ENCODE measurements around the gene WEE2. TPM values are rescaled to one million over a fixed set of nuclear protein-coding genes. Genes with fewer than 3 reads are reported as not detected.
A peak's percentile ranks its signal among the peaks of the same experiment; 100 is the strongest.

Gene WEE2
- total RNA-seq, 1 donor from 2014 or later = not detected

GRCh38 chr7:141665208-141666035, 42.7 kb upstream of the WEE2 start:
- Mint-ChIP-seq H3K4me3 (peak overlapping the region; percentile 45), H3K27ac (ENCODE audit: unreplicated experiment) (peak overlapping the region; percentile 48), H3K36me3 (ENCODE audit: low read depth) (peaks cover 20% of the 10 kb centered on the region)

GRCh38 chr7:141666071-141666470, 42.1 kb upstream of the WEE2 start:
- no peak for DNase-seq (ENCODE audit: low read depth, low spot score)
- no peaks in the 10 kb centered on the region for H3K4me1 Mint-ChIP-seq
- H3K27me3 Mint-ChIP-seq (ENCODE audit: low read depth) = no peaks in the 10 kb centered on the region
- no peak for TF ChIP-seq CTCF (conservative IDR thresholded peaks at IDR 0.05)
- H3K4me3 Mint-ChIP-seq = peak overlapping the region; percentile 45
- H3K36me3 Mint-ChIP-seq (ENCODE audit: low read depth) = peaks cover 20% of the 10 kb centered on the region
- H3K27ac Mint-ChIP-seq (ENCODE audit: unreplicated experiment) = peak overlapping the region; percentile 48
- no peaks in the 10 kb centered on the region for H3K9me3 Mint-ChIP-seq

More at GRCh38 chr7:141665208-141666035, 42.7 kb upstream of the WEE2 start:
- no peaks in the 10 kb centered on the region for H3K4me1 Mint-ChIP-seq
- no peak for DNase-seq (ENCODE audit: low read depth, low spot score)
- no peaks in the 10 kb centered on the region for H3K9me3 Mint-ChIP-seq
- no peaks in the 10 kb centered on the region for H3K27me3 Mint-ChIP-seq (ENCODE audit: low read depth)
- no peak for TF ChIP-seq CTCF (conservative IDR thresholded peaks at IDR 0.05)

- H3K9me3 Mint-ChIP-seq = no peaks in the 10 kb centered on the region
Measured at GRCh38 chr7:141668853-141669252, 39.3 kb upstream of the WEE2 start.

GRCh38 chr7:141671705-141672496, 36.3 kb upstream of the WEE2 start:
- no peak for TF ChIP-seq CTCF (conservative IDR thresholded peaks at IDR 0.05)
- no peaks in the 10 kb centered on the region for H3K9me3 Mint-ChIP-seq
- DNase-seq (ENCODE audit: low read depth, low spot score) = no peak
- H3K4me3 Mint-ChIP-seq = no peak overlapping the region
- no peak overlapping the region for H3K27ac Mint-ChIP-seq (ENCODE audit: unreplicated experiment)
- H3K4me1 Mint-ChIP-seq = peaks cover 25% of the 10 kb centered on the region
- no peaks in the 10 kb centered on the region for H3K27me3 Mint-ChIP-seq (ENCODE audit: low read depth)
- peaks cover 18% of the 10 kb centered on the region for H3K36me3 Mint-ChIP-seq (ENCODE audit: low read depth)

More at GRCh38 chr7:141668853-141669252, 39.3 kb upstream of the WEE2 start:
- H3K36me3 Mint-ChIP-seq (ENCODE audit: low read depth) = peaks cover 24% of the 10 kb centered on the region
- H3K27me3 Mint-ChIP-seq (ENCODE audit: low read depth) = no peaks in the 10 kb centered on the region
- no peak for TF ChIP-seq CTCF (conservative IDR thresholded peaks at IDR 0.05)
- H3K4me1 Mint-ChIP-seq = peaks cover 7% of the 10 kb centered on the region
- no peak overlapping the region for H3K27ac Mint-ChIP-seq (ENCODE audit: unreplicated experiment)
- no peak overlapping the region for H3K4me3 Mint-ChIP-seq
- DNase-seq (ENCODE audit: low read depth, low spot score) = no peak

- no peak for TF ChIP-seq CTCF (conservative IDR thresholded peaks at IDR 0.05)
- Mint-ChIP-seq H3K4me1 (peaks cover 25% of the 10 kb centered on the region), H3K36me3 (ENCODE audit: low read depth) (peaks cover 15% of the 10 kb centered on the region), H3K4me3 (no peak overlapping the region), H3K27ac (ENCODE audit: unreplicated experiment) (no peak overlapping the region), H3K9me3 (no peaks in the 10 kb centered on the region), H3K27me3 (ENCODE audit: low read depth) (no peaks in the 10 kb centered on the region)
- DNase-seq (ENCODE audit: low read depth, low spot score) = no peak
Measured at GRCh38 chr7:141673346-141673745, 34.8 kb upstream of the WEE2 start.
